NK-92 (cell line): ENCODE data around the gene ARL10.
"Not testable (repeated sequence)": the region's sequence is repeated elsewhere in the genome, so short reads cannot be mapped to it uniquely, and the experiment has no call there.

Experiments used
- DNase-seq: peaks from one replicate; lab custom pipeline; 2025; ENCODE audit not compliant: unreplicated experiment; lab: John Stamatoyannopoulos, UW

The ARL10 gene

DNA sequence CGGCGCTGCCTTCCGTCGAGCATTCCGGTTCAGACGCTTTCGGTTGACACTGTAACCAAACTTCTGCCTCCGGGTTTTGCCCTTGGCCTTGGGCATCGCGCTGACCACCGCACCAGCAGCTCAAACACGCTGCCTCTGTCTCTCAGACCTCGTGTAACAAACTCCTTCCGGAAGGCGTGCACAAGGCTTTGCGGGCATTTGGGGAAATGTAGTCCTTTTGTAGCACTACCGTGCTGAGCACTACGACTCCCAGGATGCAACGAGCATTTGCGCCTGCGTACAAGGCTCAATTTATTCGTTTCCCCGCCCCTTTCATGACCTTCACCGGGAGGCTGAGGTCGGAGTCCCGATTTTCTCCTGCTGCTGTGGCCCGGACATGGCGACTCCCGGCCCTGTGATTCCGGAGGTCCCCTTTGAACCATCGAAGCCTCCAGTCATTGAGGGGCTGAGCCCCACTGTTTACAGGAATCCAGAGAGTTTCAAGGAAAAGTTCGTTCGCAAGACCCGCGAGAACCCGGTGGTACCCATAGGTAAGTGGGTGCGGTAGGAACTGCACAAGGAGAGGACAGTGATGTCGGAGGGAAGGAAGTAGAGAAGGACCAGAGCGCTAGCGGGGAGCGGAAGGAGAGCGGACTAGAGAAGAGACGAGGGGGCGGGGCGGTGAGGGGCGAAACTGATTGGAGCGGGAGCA lies 23.3 kb downstream of the ARL10 start, which contains the start of the genes HIGD2A and NOP16:
HIGD2A (plus strand) TSS at position 308 of the 691 bp plus-strand sequence; CDS start at position 377, 69 bp downstream.
NOP16 (minus strand) TSS at position 155 of the 691 bp plus-strand sequence; CDS start at position 96, 59 bp downstream.
- peak; percentile 95 for DNase-seq

DNA sequence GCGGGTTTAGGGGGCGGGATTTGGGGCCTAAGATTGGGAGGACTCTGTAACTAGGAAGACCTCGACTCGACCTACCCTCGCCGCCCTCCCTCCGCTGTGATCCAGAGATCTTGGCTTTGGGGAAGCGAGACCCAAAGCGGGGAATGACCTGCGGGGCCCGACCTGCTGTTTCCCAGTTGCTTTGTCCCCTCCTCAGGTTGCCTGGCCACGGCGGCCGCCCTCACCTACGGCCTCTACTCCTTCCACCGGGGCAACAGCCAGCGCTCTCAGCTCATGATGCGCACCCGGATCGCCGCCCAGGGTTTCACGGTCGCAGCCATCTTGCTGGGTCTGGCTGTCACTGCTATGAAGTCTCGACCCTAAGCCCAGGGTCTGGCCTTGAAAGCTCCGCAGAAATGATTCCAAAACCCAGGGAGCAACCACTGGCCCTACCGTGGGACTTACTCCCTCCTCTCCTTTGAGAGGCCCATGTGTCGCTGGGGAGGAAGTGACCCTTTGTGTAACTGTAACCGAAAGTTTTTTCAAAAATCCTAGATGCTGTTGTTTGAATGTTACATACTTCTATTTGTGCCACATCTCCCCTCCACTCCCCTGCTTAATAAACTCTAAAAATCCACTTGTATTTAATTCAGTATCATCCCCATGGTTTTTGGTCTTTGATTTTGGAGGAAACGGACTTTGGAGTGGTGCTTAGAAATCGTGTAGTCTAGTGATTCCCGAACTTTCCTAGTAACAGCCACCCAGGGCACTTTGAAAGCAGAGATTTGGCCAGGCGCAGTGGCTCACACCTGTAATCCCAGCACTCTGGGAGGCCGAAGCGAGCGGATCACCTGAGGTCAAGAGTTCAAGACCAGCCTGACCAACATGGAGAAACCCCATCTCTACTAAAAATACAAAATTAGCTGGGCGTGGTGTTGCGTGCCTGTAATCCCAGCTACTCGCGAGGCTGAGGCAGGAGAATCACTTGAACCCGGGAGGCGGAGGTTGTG lies 24.1 kb downstream of the ARL10 start:
- no peak for DNase-seq

DNA sequence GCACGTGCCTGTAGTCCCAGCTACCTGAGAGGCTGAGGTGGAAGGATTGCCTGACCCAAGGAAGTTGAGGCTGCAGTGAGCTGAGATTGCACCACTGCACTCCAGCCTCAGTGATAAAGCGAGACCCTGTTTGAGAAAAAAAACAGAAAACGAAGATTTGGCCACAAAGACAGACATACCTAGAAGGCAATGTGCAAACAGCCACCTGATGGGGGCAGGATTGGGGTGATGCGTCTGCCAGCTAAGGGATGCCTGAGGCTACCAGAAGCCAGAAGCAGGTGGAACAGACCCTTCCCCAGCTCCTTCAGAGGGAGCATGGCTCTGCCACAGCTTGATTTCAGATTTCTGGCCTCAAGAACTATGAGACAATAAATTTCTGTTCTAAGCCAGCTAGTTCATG lies 26.2 kb downstream of the ARL10 start:
- no peak for DNase-seq

- DNase-seq = no peak
Measured at GRCh38 chr5:176391999-176392398, 26.7 kb downstream of the ARL10 start.

- no peak for DNase-seq
Measured at GRCh38 chr5:176392526-176392925, 27.2 kb downstream of the ARL10 start.

DNA sequence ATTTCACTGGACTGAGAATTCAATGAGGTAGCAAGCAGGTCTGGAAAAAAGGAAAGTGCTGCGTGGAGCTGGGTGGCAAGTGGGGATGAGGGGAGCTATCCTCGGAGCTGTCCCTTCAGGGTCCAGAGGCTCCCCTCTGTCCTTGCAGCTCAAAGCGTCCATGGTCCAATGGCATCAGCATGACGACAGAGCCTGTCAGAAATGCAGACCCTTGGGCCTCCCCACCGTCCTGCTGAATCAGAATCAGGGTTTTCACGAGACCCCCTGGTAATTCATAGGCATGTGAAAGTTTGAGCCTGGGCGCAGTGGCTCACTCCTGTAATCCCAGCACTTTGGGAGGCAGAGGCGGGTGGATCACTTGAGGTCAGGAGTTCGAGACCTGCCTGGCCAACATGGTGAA lies 28.8 kb downstream of the ARL10 start:
- no peak for DNase-seq

DNA sequence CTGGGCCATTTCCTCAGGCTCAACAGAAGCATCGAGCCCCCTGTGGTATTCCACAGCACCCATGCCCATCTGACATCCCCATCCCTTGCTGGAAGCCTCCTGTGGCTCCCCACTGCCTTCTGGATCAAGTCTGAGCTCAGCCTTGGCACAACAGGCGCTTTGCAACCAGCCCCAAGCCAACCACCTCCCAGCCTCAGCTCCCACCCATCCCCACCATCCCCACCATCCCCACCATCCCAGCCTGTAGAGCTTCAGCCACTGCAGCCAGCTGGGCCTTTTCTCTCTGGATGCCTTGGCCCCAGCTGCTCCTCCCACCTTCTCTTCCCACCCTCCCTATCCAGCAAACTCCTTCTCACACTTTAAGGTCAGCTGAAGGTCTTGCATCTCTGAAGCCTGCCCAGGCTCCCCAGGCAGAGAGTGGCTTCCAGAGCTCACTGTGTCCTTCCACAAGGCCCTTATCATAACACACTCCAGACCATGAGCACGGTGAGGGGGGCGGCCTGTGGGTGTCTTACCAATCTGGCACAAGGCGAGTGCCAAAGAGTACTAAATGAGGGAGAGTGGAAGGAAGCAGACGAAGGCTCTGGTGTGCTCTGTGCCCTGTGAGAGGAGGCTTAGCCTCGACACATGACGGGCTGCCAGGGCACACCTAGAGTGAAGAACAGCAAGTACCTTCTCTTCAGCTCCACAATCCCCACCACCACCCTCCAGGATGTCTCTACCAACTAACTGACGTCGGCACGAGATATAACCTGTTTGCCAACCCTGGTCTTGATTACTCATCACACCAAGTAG lies 29.8 kb downstream of the ARL10 start:
- DNase-seq = no peak

GRCh38 chr5:176396330-176396729 lies 31.0 kb downstream of the ARL10 start:
- no peak for DNase-seq

DNA sequence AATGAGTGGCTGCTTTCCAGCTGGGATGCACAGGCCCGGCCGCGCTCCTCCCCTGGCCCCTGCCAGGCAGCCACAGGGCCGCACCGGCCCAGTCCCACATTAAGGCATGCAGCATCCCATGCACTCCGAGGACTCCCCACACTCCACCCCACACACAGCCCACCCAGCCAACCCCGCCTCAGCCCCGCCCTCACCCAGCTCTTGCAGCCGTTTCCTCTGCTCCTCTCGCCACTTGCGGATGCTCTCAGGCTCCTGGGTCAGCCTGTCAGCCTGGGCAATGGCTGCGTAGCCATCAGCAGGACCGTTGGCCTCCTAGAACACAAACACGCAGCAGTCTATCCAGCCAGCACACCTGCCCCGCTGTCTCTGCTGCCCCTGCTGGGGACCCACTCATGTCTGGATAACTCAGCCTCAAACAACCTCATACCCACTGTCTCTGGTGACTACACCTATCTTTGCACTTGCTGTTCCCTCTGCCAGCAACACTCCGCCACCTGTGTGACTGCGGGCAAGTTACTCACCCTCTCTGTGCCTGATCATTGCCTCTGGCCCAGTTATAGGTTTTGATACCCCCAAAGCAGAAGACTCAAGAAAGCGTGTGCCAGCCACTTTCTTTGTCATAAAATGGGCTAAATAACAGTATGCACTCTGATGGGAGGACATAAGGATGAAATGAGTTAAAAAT lies 32.6 kb downstream of the ARL10 start:
- no peak for DNase-seq

DNA sequence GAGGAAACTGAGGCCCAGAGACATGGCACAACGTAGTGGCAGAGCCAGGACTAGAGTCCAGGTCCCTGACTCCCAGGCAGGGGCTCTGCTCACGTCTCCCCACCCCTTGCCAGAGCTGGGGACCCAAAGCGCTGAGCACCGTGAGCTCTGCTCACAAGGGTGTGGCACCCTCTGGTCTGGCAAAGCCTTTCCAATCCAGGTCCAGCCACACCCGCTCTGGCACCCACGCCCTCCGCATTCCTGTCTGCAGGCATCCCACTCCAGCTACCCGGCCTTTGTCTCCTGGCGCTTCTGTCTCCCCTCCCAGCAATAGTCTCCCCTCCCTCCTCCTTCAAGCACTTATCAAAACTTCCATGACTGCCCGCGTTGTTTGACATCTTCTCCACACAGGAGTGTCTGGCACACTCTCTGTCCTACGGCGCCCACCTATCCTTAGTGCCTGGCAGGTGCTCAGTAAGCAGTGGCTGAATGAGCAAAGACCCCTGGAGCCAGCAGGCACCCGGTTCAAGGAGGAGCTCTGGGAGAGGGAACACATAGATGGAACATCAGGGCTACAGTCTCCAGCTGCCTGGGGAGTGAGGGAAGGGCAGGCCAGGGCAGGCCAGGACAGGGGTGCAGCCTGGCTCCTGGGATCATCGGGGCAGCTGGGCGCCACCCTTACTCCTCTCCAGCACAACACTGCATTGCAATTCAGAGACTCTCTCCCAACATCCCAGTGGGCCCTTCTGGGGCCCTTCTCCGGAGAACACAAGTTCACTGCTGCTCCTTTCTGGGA lies 35.3 kb downstream of the ARL10 start:
- no peak for DNase-seq

DNA sequence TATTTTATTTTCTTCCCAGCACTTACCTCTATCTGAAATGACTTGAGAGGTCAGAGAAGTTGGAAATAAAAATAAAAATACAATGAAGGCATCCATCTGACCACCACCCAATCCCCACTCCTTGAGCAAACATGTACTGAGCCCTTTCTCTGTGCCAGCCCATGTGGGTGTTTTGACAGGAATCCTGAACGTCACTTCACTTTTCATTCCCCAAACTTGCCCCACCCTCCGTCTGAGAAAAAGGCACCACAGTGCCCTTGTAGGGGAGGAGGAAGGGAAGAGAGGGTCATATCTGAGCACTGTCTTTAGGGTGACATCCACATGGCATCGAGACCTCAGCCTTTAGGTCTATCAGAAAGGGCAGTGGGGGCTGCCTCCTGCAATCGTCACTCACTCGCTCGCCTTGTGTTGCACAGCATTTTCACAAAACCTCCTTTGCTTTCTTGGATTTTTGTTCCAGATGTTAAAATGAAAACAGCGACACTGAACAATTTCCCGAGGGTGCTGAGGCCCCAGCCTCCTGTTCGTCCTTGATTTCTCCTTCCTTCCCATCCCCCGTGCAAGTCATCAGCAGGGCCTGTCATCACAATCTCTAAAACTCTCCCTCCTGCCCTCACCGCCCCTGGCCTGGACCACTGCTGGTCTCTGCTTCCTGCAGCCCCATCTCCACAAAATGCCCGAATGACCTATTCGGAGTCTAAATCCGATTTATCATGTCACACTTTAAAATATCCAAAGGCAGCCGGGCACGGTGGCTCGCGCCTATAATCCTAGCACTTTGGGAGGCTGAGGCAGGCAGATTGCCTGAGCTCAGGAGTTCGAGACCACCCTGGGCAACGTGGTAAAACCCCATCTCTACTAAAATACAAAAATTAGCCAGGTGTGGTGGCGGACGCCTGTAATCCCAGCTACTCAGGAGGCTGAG lies 36.3 kb downstream of the ARL10 start:
- DNase-seq = no peak

GRCh38 chr5:176405656-176406435 lies 40.6 kb downstream of the ARL10 start:
- no peak for DNase-seq

- no peak for DNase-seq
Measured at GRCh38 chr5:176406436-176407052, 41.3 kb downstream of the ARL10 start.

DNA sequence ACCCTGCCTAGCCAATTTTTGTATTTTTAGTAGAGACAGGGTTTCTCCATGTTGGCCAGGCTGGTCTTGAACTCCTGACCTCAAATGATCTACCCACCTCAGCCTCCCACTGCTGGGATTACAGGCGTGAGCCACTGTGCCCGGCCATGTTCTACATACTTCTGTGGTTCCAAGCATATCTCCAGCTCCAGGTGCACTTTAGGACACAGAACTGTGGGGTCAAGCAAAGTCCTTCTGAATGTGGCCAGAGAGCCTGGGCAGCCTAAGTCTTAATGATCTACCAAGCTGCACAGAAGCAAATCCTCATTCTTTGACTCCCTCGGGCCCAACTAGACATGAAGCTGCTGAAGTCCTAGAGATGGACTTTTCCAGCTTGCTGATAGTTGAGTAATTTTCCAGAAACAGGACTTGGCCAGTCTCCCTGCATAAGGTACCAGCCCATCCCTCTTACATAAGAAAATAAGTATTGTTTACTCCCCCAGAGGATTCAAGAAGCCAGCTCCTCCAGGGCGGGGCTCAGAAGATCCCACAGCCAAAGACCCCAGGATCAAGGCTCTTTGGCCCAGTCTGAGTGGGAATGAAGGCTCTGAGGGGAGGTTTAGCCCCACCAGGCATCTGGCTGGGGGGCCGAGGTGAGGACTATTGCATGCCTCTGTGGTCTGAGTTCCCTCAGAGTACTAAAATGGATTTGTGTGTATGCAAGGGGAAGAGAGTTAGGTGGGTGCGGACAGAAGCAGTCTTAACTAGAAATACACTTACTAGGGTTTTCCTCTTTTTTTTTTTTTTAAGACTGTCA lies 42.4 kb downstream of the ARL10 start:
- DNase-seq = no peak

GRCh38 chr5:176408252-176408573 lies 42.9 kb downstream of the ARL10 start:
- DNase-seq = not testable (repeated sequence)

GRCh38 chr5:176408590-176408989 lies 43.3 kb downstream of the ARL10 start:
- DNase-seq = no peak

DNA sequence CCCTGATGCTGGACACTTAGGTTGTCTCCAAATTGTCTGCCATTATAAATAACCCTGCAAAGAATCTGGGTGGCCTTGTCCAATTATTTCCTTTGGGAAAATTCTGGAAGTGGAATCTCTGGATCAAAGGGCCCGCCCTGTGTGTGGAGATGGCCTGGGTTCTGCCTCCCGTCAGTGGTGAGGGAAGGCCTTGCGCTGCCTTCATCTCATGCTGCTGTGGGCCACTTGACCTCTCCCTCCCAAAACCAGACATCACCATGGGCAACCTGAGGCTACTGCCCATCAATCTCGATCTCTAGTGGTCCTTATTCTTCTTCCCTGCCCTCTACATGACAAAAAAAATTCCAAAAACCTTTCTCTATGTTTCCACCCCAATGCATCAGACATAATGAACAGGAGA lies 44.5 kb downstream of the ARL10 start:
- no peak for DNase-seq
